Left renal cortex interstitium (tissue), 4 donors: ENCODE measurements around the gene SARS1. TPM values are rescaled to one million over a fixed set of nuclear protein-coding genes. Genes with fewer than 3 reads are reported as not detected.

Experiments used
- polyA plus RNA-seq, 4 donors: library from polyadenylated mRNA; unstranded; fragments of 120-200 nt; gene quantifications; one replicate each; pipeline ENCODE4 v1.2.1, GENCODE V29; 2013; ENCODE audit not compliant: insufficient read length in 4 of 4

The SARS1 gene
- polyA plus RNA-seq, 4 donors = 125 to 152 (median 131) TPM

Other genes with a start within 250 kb of the SARS1 start
- 10 to 100 TPM; 12.2 to 14.6 (median 13.9) TPM for gene WDR47, start 171.8 kb upstream of the SARS1 start, polyA plus RNA-seq
- 10 to 100 TPM; 37.4 to 53.3 (median 46.1) TPM for gene TAF13, start 137.9 kb upstream of the SARS1 start, polyA plus RNA-seq
- gene TMEM167B, start 123.2 kb upstream of the SARS1 start, polyA plus RNA-seq = 10 to 100 TPM; 34.6 to 45.0 (median 39.0) TPM
- 1 to 10 TPM; 1.2 to 2.1 (median 1.8) TPM for gene ELAPOR1, start 99.8 kb upstream of the SARS1 start, polyA plus RNA-seq
- gene CELSR2, start 35.6 kb downstream of the SARS1 start, polyA plus RNA-seq = 10 to 100 TPM; 23.6 to 46.9 (median 32.9) TPM
- gene PSRC1, start 69.2 kb downstream of the SARS1 start, polyA plus RNA-seq = 10 to 100 TPM; 22.2 to 29.6 (median 27.6) TPM
- under 1 TPM in 2 of 4 donors, not detected in 2; 0.09 to 0.30 TPM for gene MYBPHL, start 93.1 kb downstream of the SARS1 start, polyA plus RNA-seq
- gene SORT1, start 184.0 kb downstream of the SARS1 start, polyA plus RNA-seq = 10 to 100 TPM; 52.1 to 60.4 (median 56.9) TPM
- 100 to 1,000 TPM in 3 of 4 donors, 10 to 100 TPM in 1; 94.8 to 123 (median 107) TPM for gene PSMA5, start 212.5 kb downstream of the SARS1 start, polyA plus RNA-seq